DND-41 (cell line): ENCODE measurements around the gene PFKFB1.
"Not testable (repeated sequence)": the region's sequence is repeated elsewhere in the genome, so short reads cannot be mapped to it uniquely, and the experiment has no call there.

Source experiments
- ATAC-seq: fragments of 200-7000 bp; cut with Tn5 transposase; 3 replicates; pipeline ENCODE4 v1.9.1; 2021; ENCODE audit warnings: low read depth; ENCODE audit not compliant: insufficient read depth
- DNase-seq: peaks from one replicate; pipeline ENCODE4 v3.0.0-alpha.2; 2020
- H2AFZ ChIP-seq: 2 replicates; pipeline ENCODE4 v1.6.0; 2012; ENCODE audit warnings: low read depth, low read length
- H3K27ac ChIP-seq: 2 replicates; pipeline ENCODE4 v1.5.1; 2012; ENCODE audit warnings: low read length, inconsistent platforms
- H3K27me3 ChIP-seq: fragments of 200-600 bp; sonication (generic); 2 replicates; pipeline ENCODE4 v1.6.0; 2012; ENCODE audit warnings: low read length, mild to moderate bottlenecking, inconsistent platforms; ENCODE audit not compliant: insufficient read depth, poor library complexity
- H3K36me3 ChIP-seq: 2 replicates; pipeline ENCODE4 v1.5.1; 2012; ENCODE audit warnings: low read length, inconsistent platforms; ENCODE audit not compliant: insufficient read depth
- H3K4me1 ChIP-seq: 2 replicates; pipeline ENCODE4 v1.5.1; 2012; ENCODE audit warnings: mild to moderate bottlenecking, low read length; ENCODE audit not compliant: insufficient read depth
- H3K4me2 ChIP-seq: 2 replicates; pipeline ENCODE4 v1.6.0; 2012; ENCODE audit warnings: mild to moderate bottlenecking, moderate library complexity, low read length, inconsistent platforms; ENCODE audit not compliant: insufficient read depth
- H3K4me3 ChIP-seq, 2 experiments: fragments of 200-600 bp in 1 of 2; shearing (Covaris generic) in 1 of 2; 2 replicates each; pipeline ENCODE4 v1.5.1; 2012 to 2016; ENCODE audit warnings: inconsistent platforms in 2 of 2, low read length in 2 of 2, mild to moderate bottlenecking in 2 of 2, low read depth in 1 of 2, moderate library complexity in 1 of 2
- H3K79me2 ChIP-seq: 2 replicates; pipeline ENCODE4 v1.6.0; 2012; ENCODE audit warnings: low read length, inconsistent platforms; ENCODE audit not compliant: insufficient read depth
- H3K9ac ChIP-seq: 2 replicates; pipeline ENCODE4 v1.6.0; 2012; ENCODE audit warnings: low read depth, mild to moderate bottlenecking, inconsistent platforms, low read length, moderate library complexity
- H3K9me3 ChIP-seq: 2 replicates; pipeline ENCODE4 v1.5.1; 2012; ENCODE audit warnings: low read length, moderate library complexity, mild to moderate bottlenecking, inconsistent platforms; ENCODE audit not compliant: insufficient read depth, severe bottlenecking
- H4K20me1 ChIP-seq: 2 replicates; pipeline ENCODE4 v1.6.0; 2012; ENCODE audit warnings: low read length; ENCODE audit not compliant: insufficient read depth
- CTCF ChIP-seq: IDR thresholded peaks from 2 replicates; pipeline ENCODE4 v1.5.1; 2012; ENCODE audit warnings: borderline replicate concordance, low read length, moderate library complexity, mild to moderate bottlenecking; ENCODE audit not compliant: poor library complexity, severe bottlenecking; ENCODE audit errors: extremely low read depth
- EZH2 ChIP-seq: IDR thresholded peaks from 3 replicates; pipeline ENCODE4 v1.6.1; 2012; ENCODE audit warnings: borderline replicate concordance, low read depth, mild to moderate bottlenecking, moderate library complexity, low read length, inconsistent platforms; ENCODE audit not compliant: severe bottlenecking

Gene PFKFB1

GRCh38 chrX:54991706-54992105 is 2.3 kb downstream of the PFKFB1 start:
- H4K20me1 ChIP-seq, result no peaks in the 10 kb centered on the region

DNA sequence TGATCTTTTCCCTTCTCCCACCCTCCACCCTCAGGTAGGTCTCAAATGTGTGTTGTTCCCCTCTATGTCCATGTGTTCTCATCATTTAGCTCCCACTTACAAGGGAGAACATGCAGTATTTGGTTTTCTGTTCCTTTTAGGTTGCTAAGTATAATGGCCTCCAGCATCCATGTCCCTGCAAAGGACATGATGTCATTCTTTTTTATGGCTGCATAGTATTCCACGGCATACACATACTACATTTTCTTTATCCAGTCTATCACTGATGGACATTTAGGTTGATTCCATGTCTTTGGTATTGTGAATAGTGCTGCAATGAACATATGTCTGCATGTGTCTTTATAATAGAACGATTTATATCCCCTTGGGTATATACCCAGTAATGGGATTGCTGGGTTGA is 10.7 kb downstream of the PFKFB1 start:
- ATAC-seq, H3K36me3 ChIP-seq, H3K4me3 ChIP-seq, H3K9me3 ChIP-seq, H3K4me1 ChIP-seq, H3K79me2 ChIP-seq, DNase-seq, H3K27me3 ChIP-seq, H2AFZ ChIP-seq, H3K9ac ChIP-seq, H3K27ac ChIP-seq, H3K4me2 ChIP-seq, H4K20me1 ChIP-seq: not testable (repeated sequence)

More at GRCh38 chrX:54991706-54992105, 2.3 kb downstream of the PFKFB1 start:
- Histone ChIP-seq H3K4me3 (no peak overlapping the region), H3K27me3 (no peaks in the 10 kb centered on the region), H3K4me2 (no peak overlapping the region), H3K79me2 (no peaks in the 10 kb centered on the region), H3K36me3 (no peaks in the 10 kb centered on the region), H3K9me3 (no peaks in the 10 kb centered on the region), H3K4me1 (no peaks in the 10 kb centered on the region), H3K27ac (no peak overlapping the region), H3K9ac (no peak overlapping the region), H2AFZ (no peak overlapping the region)
- ATAC-seq, result no peak
- TF ChIP-seq CTCF (no peak), EZH2 (no peak)
- no peak for DNase-seq

DNA sequence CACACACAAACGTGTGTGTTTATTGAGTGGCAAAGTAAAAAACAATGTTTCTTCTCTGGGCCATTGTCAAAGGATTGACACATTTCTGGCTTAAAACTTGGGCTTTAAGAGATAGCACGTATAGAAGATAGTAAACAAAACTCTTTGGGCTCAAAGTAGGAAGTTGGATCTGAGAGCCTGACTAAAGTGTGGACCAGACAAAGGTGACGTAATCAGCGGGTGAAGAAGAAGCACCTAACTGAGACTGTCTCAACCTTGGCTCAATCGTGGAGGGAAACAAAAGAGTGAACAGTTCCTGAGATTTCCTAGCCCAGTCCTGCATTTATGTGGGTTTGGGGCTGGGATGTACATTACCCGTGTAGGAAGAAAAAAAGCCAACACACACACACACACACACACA is 13.7 kb downstream of the PFKFB1 start:
- DNase-seq (no peak), ATAC-seq (no peak)
- H3K27me3 ChIP-seq, result no peaks in the 10 kb centered on the region
- H3K9ac ChIP-seq, result no peak overlapping the region
- H3K27ac ChIP-seq, result no peak overlapping the region
- H3K4me3 ChIP-seq, result no peak overlapping the region
- H3K4me2 ChIP-seq, result no peak overlapping the region
- no peaks in the 10 kb centered on the region for H3K4me1 ChIP-seq
- no peak overlapping the region for H2AFZ ChIP-seq
- no peaks in the 10 kb centered on the region for H3K79me2 ChIP-seq
- no peaks in the 10 kb centered on the region for H3K36me3 ChIP-seq
- H4K20me1 ChIP-seq, result no peaks in the 10 kb centered on the region
- TF ChIP-seq EZH2, result no peak
- no peak for TF ChIP-seq CTCF
- H3K9me3 ChIP-seq, result no peaks in the 10 kb centered on the region

DNA sequence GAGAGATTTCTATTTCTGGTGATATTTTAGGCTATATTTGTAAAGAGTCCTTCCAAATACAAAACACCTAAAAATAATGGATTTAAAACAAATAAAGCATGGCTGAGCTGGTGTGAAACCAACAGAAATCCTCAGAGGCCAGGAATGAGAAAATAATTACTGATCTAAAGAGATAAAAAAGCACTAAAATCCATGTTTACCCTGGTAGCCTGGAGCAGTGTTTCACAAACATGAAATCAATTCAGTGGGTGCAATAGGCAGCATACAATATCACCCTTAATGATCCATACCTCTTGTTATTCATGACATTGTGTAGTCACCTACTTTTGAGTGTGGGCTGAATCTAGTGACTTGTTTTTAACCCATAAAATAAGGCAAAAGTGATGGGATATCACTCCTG is 14.6 kb downstream of the PFKFB1 start:
- no peak overlapping the region for H3K9ac ChIP-seq
- no peak overlapping the region for H3K4me3 ChIP-seq
- DNase-seq, result no peak
- no peaks in the 10 kb centered on the region for H3K27me3 ChIP-seq
- no peak for ATAC-seq
- no peak overlapping the region for H3K4me2 ChIP-seq
- no peak for TF ChIP-seq CTCF
- no peak for TF ChIP-seq EZH2
- no peaks in the 10 kb centered on the region for H3K79me2 ChIP-seq
- H2AFZ ChIP-seq, result no peak overlapping the region
- no peaks in the 10 kb centered on the region for H3K36me3 ChIP-seq
- H3K27ac ChIP-seq, result no peak overlapping the region
- no peaks in the 10 kb centered on the region for H3K9me3 ChIP-seq
- H4K20me1 ChIP-seq, result no peaks in the 10 kb centered on the region
- no peaks in the 10 kb centered on the region for H3K4me1 ChIP-seq
